IPS DF 19.7 (cell line): Measurements from ENCODE around the gene HTRA3.

Experiments used
- DNase-seq: peaks from one replicate; pipeline ENCODE4 v3.0.0-alpha.2; 2013; ENCODE audit warnings: low read depth, low spot score

HTRA3 gene

GRCh38 chr4:8269535-8270417 is at the start of gene HTRA3:
Gene HTRA3 (plus strand): TSS chr4:8269754. CDS start chr4:8269969, 215 bp downstream.
- DNase-seq: no peak

DNA sequence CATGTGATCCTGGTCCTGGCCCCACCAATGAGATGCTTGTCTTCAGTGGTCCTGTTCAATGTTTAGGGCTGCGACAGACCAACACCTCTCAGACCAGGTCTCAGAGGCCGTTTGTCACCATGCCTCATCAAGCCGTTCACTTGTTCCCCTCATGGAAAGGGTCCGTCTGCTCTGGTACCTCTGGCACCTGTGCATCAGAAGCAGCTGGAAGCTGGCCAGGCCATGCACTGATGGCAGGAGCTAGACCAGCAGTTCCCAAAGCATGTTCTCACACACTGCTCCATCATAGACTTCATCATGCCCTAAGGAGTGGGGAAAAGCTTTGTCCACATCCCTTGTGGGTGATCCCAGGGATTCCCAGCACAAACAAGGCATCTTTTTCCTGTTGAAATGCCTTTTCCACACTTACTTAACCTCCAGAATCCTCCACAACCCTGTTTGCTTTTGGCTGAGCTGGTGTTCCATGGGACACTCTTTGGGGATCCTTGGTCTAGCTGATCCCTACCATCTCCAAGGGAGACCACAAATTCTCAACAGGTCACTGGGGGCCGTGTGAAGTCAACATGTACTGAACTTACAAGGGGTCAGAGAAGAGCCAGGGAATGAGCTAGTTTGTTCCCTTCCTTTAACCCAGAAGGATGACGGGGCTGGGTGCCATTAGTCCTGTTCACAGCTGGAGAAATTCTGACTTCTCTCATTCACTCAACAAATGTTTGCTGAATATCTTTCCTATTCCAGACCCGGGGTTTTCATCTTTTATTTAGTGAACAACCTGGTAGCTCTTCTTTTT is 48.7 kb upstream of the HTRA3 start:
- no peak for DNase-seq

DNA sequence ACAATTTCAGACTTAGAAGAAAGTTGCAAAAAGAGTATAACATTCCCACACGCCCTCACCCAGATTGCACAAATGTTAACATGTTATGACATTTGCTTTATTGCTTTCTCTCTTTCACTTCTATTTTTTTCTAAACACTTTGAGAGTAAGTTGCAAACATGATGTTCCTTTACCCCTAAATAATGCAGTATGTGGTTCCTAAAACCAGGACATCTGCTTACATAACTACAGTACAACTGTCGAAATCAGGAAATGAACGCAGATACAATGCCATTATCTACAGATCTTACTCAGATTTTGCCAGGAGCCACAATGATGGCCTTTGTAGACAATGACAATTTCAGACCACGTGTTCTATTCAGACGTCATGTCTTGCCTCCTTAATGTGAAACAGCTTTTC is 48.1 kb upstream of the HTRA3 start:
- no peak for DNase-seq

DNA sequence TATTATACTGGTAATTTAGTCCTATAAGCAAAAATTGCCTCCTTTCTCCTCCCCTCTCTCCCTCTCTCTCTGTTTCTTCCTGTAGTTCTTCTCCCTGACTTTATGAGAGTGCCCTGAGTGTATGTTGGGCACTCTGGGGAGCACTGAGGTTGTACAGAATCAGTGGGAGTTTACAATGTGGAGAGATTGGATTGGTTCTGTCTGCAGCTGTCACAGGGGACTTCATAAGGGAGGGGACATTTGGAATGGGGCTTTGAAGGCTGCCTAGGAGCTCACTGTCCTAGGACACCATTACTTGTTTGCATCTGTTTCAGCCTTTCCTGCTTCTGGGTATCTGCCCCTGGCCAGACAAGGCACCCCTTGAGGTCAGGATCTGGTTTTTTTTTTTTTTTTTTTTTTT is 47.6 kb upstream of the HTRA3 start:
- DNase-seq: no peak

DNA sequence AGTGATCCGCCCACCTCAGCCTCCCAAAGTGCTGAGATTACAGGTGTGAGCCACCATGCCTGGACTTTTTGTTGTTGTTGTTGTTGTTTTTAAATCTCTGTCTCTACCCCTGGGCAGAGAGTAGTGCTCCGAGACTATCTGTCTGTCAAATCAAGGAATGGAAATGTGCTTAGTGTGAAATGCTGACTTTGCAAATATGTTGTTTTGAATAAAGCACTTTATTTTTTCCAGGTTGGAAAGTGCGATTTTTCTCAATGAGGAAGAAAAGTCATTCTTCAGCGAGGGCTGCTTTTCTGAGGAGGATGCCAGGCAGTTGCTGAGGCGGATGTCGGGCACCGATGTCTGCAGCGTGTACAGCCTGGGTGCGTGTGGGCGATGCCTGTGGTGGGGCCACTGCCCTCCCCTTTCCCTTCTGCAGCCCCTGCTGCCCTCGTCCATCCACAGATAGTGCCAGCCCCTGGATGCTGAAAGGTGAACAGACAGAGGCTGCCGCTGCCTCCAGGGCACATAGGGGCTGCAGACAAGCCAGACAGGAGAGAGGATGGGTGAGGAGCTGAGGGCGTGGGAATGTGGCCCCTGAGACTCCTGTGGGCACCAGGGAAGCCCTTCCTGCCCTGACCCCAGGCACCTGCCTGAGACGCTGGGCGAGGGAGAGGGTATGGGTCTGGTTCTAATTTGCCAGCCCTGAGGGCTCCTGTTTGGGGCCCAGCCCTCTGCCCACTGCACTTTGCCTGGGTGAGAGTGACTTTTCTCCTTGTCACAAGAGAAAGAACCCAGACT is 46.8 kb upstream of the HTRA3 start:
- no peak for DNase-seq

GRCh38 chr4:8224267-8224974 is 45.1 kb upstream of the HTRA3 start:
- no peak for DNase-seq

- no peak for DNase-seq
Observed at GRCh38 chr4:8224975-8225625, 44.5 kb upstream of the HTRA3 start.

GRCh38 chr4:8225706-8226443 is 43.7 kb upstream of the HTRA3 start:
- no peak for DNase-seq

- DNase-seq: no peak
Observed at GRCh38 chr4:8227201-8227770, 42.3 kb upstream of the HTRA3 start.

- DNase-seq: no peak
Observed at GRCh38 chr4:8227771-8228318, 41.7 kb upstream of the HTRA3 start.

DNA sequence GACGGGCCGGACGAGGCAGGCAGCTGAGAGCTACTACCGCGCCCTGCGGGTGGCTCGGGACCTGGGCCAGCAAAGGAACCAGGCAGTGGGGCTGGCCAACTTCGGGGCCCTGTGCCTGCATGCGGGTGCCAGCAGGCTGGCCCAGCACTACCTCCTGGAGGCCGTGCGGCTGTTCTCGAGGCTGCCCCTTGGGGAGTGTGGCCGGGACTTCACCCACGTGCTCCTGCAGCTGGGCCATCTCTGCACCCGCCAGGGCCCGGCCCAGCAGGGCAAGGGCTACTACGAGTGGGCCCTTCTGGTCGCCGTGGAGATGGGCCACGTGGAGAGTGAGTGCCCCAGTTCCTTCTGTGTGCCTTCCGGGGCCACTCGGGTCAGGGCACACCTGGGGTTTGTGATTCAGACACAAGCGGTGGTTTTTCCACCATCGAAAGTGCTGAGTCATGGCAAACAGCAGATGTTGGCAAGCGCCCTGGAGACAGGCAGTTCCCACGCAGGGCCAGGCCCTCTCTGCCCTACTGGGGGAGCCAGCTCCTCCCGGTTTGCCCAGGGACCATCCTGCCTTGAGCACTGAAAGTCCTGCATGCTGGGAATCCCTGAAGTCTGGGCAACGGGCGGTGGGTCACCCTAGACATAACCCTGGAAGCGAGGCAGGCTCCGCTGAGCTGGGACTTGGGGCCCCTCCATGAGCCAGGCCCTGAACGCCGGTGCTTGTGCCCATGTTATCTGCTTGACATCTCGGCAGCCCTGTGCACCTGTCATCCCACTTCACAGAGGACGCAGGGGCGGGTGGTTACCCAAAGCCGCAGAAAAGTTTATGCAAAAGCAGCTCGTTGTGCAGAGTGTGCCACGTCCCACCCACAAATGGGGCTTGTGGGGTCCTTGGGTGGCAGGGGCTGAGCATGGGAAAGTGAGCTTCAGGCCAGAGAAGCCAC is 41.0 kb upstream of the HTRA3 start:
- DNase-seq: no peak

- no peak for DNase-seq
Observed at GRCh38 chr4:8229331-8229975, 40.1 kb upstream of the HTRA3 start.

DNA sequence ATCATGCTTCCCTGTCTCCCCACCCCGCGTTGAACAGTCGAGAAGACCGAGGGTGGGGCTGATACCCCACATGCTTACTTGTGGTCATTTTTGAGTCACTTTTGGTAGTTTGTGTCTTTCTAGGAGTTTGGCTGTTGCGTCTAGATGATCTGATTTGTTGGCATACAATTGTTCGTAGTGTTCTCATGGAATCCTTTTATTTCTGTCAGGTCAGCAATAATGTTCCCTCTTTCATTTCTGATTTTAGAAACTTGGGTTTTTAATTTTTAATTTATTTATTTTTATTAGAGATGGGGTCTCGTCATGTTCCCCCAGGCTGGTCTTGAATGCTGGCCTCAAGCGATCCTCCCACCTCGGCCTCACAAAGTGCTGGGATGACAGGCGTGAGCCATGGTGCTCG is 39.5 kb upstream of the HTRA3 start:
- DNase-seq: no peak

GRCh38 chr4:8230891-8231290 is 38.7 kb upstream of the HTRA3 start:
- no peak for DNase-seq

DNA sequence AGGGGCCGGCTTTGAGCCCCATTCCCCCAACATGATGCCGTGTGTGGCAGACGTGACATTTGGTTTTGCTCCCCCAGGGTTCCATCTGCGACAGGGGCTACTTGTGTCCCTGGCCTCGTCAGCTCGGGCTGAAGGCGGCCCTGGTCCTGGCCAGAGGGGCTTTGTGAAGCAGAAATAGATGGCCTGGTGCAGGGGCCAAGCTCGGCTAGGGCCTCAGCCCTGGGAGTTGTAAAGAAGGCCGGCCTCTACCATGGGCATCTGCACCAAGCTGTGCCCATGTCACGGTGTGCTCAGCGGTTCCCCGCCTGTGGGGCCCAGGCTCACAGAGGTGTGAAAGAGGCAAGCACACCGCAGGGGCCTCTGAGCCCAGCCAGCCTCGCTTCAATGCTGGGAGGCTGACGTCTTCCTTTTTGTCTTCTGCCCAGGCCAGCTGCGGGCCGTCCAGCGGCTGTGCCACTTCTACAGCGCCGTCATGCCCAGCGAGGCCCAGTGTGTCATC is 38.0 kb upstream of the HTRA3 start:
- DNase-seq: no peak

DNA sequence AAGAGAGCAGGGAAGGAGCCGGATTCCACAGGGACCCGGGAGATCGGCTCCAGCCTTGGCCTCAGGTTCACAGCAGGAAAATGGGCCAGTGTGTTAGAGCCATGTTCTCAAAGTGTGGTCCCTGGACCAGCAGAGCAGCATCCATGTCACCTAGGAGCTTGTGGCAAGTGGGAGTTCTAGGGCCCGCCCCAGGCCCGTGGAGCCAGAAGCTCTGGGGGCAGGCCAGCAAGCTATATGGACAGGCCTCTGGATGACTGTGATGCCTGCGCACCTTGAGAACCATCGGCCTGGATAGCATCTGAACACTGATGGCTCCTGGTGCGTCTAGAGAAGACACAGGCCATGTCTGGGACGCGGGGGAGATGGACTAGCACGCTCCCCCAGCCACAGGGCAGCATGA is 36.8 kb upstream of the HTRA3 start:
- DNase-seq: no peak

DNA sequence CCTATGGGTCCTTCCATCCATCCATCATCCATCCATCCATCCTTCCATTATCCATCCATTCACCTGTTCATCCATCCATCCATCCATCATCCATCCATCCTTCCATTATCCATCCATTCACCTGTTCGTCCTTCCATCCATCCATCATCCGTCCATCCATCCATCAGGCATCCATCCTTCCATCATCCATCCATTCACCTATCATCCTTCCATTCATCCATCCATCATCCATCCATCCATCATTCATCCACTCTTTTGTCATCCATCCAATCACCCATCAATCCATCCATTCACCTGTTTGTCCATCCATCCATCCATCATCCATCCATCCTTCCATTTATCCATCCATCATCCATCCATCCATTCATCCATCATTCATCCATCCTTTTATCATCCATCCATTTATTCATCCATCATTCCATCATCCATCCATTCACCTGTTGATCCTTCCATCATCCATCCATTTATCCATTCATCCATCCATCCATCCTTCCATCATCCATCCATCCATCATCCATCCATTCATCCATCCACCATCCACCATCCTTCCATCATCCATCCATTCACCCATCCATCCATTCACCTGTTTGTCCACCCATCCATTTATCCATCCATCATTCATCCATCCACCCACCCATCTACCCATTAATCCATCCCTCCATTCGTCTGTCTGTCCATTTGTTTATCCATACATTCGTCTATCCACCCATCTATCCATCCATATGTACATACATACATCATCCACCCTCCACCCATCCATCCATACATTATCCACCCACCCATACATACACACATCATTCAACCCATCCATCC is 35.7 kb upstream of the HTRA3 start:
- no peak for DNase-seq
